ENCODE measurements around the gene HMOX2.

The HMOX2 gene

DNA sequence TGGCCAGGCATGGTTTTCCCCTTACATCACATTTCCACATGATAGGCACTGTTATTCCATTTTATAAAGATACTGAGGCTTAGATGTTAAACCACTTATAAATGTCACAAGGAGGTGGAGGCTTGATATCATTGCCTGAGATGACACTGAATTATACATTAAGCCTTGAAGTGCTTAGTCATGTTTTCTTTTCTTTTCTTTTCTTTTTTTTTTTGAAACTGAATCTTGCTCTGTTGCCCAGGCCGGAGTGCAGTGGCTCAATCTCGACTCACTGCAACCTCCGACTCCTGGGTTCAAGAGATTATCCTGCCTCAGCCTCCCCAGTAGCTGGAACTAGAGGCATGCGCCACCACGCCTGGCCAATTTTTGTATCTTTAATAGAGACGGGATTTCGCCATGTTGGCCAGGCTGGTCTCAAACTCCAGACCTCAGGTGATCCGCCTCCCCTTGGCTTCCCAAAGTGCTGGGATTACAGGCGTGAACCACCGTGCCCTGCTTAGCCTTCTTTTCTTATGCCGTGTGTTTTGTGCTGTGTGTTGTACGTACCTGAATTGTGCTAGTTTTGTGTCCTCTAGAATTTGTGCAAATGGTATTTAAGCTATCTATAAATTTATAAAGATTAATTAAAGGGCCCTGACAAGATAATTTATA is 49.4 kb upstream of the HMOX2 start:
- Histone ChIP-seq H3K4me3 (ENCODE audit: low read depth, low read length) (peak overlapping the region; percentile 94), H3K9me3 (ENCODE audit: control insufficient read depth, insufficient read depth, low read depth, low read length) (no peaks in the 10 kb centered on the region), H3K27ac (ENCODE audit: extremely low read depth, low read depth, low read length) (peak overlapping the region; percentile 90; the same call in 1 of the 2 replicates), H3K36me3 (ENCODE audit: control insufficient read depth in 2 of 2, insufficient read depth in 1 of 2, low read length in 2 of 2) (peaks cover 9 to 34% of the 10 kb centered on the region in 2 experiments; a peak in 2 of 3 replicates), H3K4me1 (ENCODE audit: control insufficient read depth, insufficient read depth, low read length) (peaks cover 4% of the 10 kb centered on the region)
- POLR2A ChIA-PET = no interaction called here
- CTCF ChIA-PET = interaction anchor here (0.6 to 1.0 kb wide), 2 partner anchors 22 to 155 kb away, joined by 3 read pairs; no protein-coding TSS in a partner anchor
- no peak for TF ChIP-seq GLI2 (tag by site-specific recombination; IDR thresholded peaks at IDR 0.05; ENCODE audit: borderline replicate concordance, low read depth)

DNA sequence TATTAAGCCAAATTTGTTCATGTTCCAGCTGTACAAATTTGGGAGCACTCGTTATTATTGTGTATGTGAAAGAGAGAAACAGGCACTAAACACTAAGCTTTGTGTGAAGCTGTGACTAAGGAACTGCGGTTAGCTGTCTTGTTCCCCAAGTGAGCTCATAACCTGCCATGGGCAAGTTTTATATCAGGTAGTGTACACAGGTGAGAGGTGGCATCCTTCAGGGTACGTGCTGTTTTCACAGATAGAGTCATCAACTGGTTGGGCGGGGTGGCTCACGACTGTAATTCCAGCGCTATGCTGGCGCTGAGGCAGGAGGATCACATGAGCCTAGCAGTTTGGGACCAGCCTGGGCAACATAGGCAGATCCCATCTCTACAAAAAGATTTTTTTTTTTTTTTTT is 47.7 kb upstream of the HMOX2 start:
- no peaks in the 10 kb centered on the region for H3K9me3 ChIP-seq (ENCODE audit: control insufficient read depth, insufficient read depth, low read depth, low read length)
- no peak overlapping the region for H3K4me3 ChIP-seq (ENCODE audit: low read depth, low read length)
- CTCF ChIA-PET = interaction anchor here (0.7 kb wide), 1 partner anchor 1463 kb away, joined by 4 read pairs; no protein-coding TSS in a partner anchor
- peaks cover 13 to 35% of the 10 kb centered on the region in 2 experiments; a peak in 2 of 3 replicates for H3K36me3 ChIP-seq (ENCODE audit: control insufficient read depth in 2 of 2, insufficient read depth in 1 of 2, low read length in 2 of 2)
- POLR2A ChIA-PET = interaction anchor here (0.6 kb wide), 2 partner anchors 525 to 1322 kb away, joined by 4 to 7 read pairs; no protein-coding TSS in a partner anchor
- H3K27ac ChIP-seq (ENCODE audit: extremely low read depth, low read depth, low read length) = no peak overlapping the region
- H3K4me1 ChIP-seq (ENCODE audit: control insufficient read depth, insufficient read depth, low read length) = peaks cover 4% of the 10 kb centered on the region
- TF ChIP-seq, protein P1, sequence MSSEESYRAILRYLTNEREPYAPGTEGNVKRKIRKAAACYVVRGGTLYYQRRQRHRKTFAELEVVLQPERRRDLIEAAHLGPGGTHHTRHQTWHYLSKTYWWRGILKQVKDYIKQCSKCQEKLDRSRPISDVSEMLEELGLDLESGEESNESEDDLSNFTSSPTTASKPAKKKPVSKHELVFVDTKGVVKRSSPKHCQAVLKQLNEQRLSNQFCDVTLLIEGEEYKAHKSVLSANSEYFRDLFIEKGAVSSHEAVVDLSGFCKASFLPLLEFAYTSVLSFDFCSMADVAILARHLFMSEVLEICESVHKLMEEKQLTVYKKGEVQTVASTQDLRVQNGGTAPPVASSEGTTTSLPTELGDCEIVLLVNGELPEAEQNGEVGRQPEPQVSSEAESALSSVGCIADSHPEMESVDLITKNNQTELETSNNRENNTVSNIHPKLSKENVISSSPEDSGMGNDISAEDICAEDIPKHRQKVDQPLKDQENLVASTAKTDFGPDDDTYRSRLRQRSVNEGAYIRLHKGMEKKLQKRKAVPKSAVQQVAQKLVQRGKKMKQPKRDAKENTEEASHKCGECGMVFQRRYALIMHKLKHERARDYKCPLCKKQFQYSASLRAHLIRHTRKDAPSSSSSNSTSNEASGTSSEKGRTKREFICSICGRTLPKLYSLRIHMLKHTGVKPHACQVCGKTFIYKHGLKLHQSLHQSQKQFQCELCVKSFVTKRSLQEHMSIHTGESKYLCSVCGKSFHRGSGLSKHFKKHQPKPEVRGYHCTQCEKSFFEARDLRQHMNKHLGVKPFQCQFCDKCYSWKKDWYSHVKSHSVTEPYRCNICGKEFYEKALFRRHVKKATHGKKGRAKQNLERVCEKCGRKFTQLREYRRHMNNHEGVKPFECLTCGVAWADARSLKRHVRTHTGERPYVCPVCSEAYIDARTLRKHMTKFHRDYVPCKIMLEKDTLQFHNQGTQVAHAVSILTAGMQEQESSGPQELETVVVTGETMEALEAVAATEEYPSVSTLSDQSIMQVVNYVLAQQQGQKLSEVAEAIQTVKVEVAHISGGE (tag by site-specific recombination; conservative IDR thresholded peaks at IDR 0.05; ENCODE audit: low read depth) = no peak
- TF ChIP-seq ZBTB20 (tag by site-specific recombination; IDR thresholded peaks at IDR 0.05) (no peak), ZNF121 (tag by site-specific recombination; IDR thresholded peaks at IDR 0.05) (peak; percentile 59; the same call in 1 of the 2 replicates), ZNF133 (tag by site-specific recombination; IDR thresholded peaks at IDR 0.05) (no peak), ZNF701 (tag by site-specific recombination; IDR thresholded peaks at IDR 0.05) (no peak)
- TF ChIP-seq, protein P2, sequence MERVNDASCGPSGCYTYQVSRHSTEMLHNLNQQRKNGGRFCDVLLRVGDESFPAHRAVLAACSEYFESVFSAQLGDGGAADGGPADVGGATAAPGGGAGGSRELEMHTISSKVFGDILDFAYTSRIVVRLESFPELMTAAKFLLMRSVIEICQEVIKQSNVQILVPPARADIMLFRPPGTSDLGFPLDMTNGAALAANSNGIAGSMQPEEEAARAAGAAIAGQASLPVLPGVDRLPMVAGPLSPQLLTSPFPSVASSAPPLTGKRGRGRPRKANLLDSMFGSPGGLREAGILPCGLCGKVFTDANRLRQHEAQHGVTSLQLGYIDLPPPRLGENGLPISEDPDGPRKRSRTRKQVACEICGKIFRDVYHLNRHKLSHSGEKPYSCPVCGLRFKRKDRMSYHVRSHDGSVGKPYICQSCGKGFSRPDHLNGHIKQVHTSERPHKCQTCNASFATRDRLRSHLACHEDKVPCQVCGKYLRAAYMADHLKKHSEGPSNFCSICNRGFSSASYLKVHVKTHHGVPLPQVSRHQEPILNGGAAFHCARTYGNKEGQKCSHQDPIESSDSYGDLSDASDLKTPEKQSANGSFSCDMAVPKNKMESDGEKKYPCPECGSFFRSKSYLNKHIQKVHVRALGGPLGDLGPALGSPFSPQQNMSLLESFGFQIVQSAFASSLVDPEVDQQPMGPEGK (tag by site-specific recombination; IDR thresholded peaks at IDR 0.05) = no peak

DNA sequence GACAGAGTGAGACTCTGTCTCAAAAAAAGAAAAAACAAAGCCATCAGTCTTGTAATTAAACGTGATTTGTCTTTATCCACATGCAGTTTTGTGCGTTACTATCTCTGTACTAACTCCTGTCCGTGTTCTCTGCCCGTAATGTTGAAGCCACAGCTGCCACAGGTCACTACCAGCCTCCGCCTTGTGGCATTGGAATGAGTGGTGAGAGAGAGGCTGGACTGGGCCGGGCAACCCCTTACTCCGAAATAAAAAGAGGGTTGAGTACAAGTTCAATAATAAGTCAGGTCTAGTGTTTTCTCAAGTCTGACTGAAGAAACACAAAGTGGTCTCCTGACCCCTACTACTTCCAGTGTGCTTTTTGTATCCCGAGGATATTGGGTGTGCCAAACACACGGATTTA is 45.2 kb upstream of the HMOX2 start:
- Histone ChIP-seq H3K4me3 (ENCODE audit: low read depth, low read length) (no peak overlapping the region), H3K9me3 (ENCODE audit: control insufficient read depth, insufficient read depth, low read depth, low read length) (no peaks in the 10 kb centered on the region), H3K27ac (ENCODE audit: extremely low read depth, low read depth, low read length) (no peak overlapping the region), H3K36me3 (ENCODE audit: control insufficient read depth in 2 of 2, insufficient read depth in 1 of 2, low read length in 2 of 2) (peaks cover 20 to 55% of the 10 kb centered on the region in 2 experiments; a peak in 2 of 3 replicates), H3K4me1 (ENCODE audit: control insufficient read depth, insufficient read depth, low read length) (no peaks in the 10 kb centered on the region; the same call in 1 of the 2 replicates)
- POLR2A ChIA-PET = interaction anchor here (0.9 kb wide), 1 partner anchor 27 kb away, joined by 3 read pairs; no protein-coding TSS in a partner anchor
- TF ChIP-seq KLF17 (tag by site-specific recombination; IDR thresholded peaks at IDR 0.05) = no peak
- CTCF ChIA-PET = no interaction called here

GRCh38 chr16:4433228-4433627 is 43.0 kb upstream of the HMOX2 start:
- Histone ChIP-seq H3K4me1 (ENCODE audit: control insufficient read depth, insufficient read depth, low read length) (no peaks in the 10 kb centered on the region), H3K4me3 (ENCODE audit: low read depth, low read length) (no peak overlapping the region), H3K9me3 (ENCODE audit: control insufficient read depth, insufficient read depth, low read depth, low read length) (no peaks in the 10 kb centered on the region), H3K36me3 (ENCODE audit: control insufficient read depth in 2 of 2, insufficient read depth in 1 of 2, low read length in 2 of 2) (peaks cover 36 to 68% of the 10 kb centered on the region in 2 experiments; a peak in 2 of 3 replicates), H3K27ac (ENCODE audit: extremely low read depth, low read depth, low read length) (no peak overlapping the region)
- ChIA-PET CTCF (no interaction called here), POLR2A (interaction anchor here (0.6 kb wide), 1 partner anchor 16 kb away, joined by 3 read pairs; no protein-coding TSS in a partner anchor)
- TF ChIP-seq, protein P3, sequence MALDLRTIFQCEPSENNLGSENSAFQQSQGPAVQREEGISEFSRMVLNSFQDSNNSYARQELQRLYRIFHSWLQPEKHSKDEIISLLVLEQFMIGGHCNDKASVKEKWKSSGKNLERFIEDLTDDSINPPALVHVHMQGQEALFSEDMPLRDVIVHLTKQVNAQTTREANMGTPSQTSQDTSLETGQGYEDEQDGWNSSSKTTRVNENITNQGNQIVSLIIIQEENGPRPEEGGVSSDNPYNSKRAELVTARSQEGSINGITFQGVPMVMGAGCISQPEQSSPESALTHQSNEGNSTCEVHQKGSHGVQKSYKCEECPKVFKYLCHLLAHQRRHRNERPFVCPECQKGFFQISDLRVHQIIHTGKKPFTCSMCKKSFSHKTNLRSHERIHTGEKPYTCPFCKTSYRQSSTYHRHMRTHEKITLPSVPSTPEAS (tag by site-specific recombination; IDR thresholded peaks at IDR 0.05) = no peak
- no peak for TF ChIP-seq GLI2 (tag by site-specific recombination; IDR thresholded peaks at IDR 0.05; ENCODE audit: borderline replicate concordance, low read depth)
- no peak for TF ChIP-seq WT1 (tag by site-specific recombination; IDR thresholded peaks at IDR 0.05)
- peak; percentile 71 for TF ChIP-seq GLIS1 (tag by site-specific recombination; IDR thresholded peaks at IDR 0.05)

All from HEK293 (cell line).